Ishikawa (cell line): ENCODE measurements around the gene THBS2.

Experiments used
- CEBPB ChIP-seq: IDR thresholded peaks from 2 replicates; pipeline ENCODE4 v1.6.1; 2012
- CREB1 ChIP-seq: IDR thresholded peaks from 2 replicates; pipeline ENCODE4 v1.6.1; 2012; ENCODE audit warnings: low read depth
- EGR1 ChIP-seq: IDR thresholded peaks from 2 replicates; pipeline ENCODE4 v1.6.1; 2012
- EP300 ChIP-seq: IDR thresholded peaks from 2 replicates; pipeline ENCODE4 v1.6.1; 2012; ENCODE audit warnings: borderline replicate concordance
- FOXM1 ChIP-seq: IDR thresholded peaks from 2 replicates; pipeline ENCODE4 v1.6.1; 2012; ENCODE audit warnings: low read depth, borderline replicate concordance
- NFIC ChIP-seq: IDR thresholded peaks from 2 replicates; pipeline ENCODE4 v1.6.1; 2012
- RAD21 ChIP-seq: IDR thresholded peaks from 2 replicates; pipeline ENCODE4 v1.6.1; 2012; ENCODE audit warnings: low read depth
- REST ChIP-seq: IDR thresholded peaks from 2 replicates; pipeline ENCODE4 v1.6.1; 2012; ENCODE audit warnings: low read depth, mild to moderate bottlenecking
- TAF1 ChIP-seq: IDR thresholded peaks from 2 replicates; pipeline ENCODE4 v1.6.1; 2012; ENCODE audit warnings: low read depth, mild to moderate bottlenecking
- TCF12 ChIP-seq: IDR thresholded peaks from 2 replicates; pipeline ENCODE4 v1.6.1; 2012; ENCODE audit warnings: low read depth
- TEAD4 ChIP-seq: IDR thresholded peaks from 2 replicates; pipeline ENCODE4 v1.6.1; 2012
- USF1 ChIP-seq: IDR thresholded peaks from 2 replicates; pipeline ENCODE4 v1.6.1; 2012
- YY1 ChIP-seq: IDR thresholded peaks from 2 replicates; pipeline ENCODE4 v1.6.1; 2012; ENCODE audit warnings: low read depth
- ZBTB7A ChIP-seq: IDR thresholded peaks from 2 replicates; pipeline ENCODE4 v1.6.1; 2012; ENCODE audit warnings: low read depth
- TF ChIP-seq, protein P1 (sequence below): IDR thresholded peaks from 2 replicates; pipeline ENCODE4 v1.6.1; 2012

The THBS2 gene

GRCh38 chr6:169247991-169248390, 5.7 kb downstream of the THBS2 start:
- TF ChIP-seq, protein P1, sequence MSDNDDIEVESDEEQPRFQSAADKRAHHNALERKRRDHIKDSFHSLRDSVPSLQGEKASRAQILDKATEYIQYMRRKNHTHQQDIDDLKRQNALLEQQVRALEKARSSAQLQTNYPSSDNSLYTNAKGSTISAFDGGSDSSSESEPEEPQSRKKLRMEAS, result no peak

DNA sequence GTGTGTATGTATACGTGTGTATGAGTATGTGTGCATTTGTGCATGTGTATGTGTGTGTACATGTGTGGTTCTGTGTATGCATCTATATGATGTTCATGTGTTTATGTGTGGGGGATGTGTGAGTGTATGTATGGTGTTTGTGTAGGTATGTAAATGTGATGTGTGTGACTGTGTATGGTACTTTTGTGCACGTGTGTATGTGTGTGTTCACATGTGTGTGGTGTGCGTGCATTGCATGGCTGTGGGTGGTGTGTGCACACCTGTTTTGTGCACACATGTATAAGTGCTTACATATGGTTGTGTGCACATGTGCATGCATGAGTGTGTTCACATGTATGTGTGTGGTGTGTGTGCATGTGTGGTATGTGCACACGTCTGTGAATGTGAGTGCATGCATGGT, 6.2 kb downstream of the THBS2 start:
- TF ChIP-seq TCF12 (no peak), TAF1 (no peak), REST (no peak), CREB1 (no peak), USF1 (no peak), EP300 (no peak), YY1 (no peak), NFIC (no peak), CEBPB (no peak), EGR1 (no peak), ZBTB7A (no peak), RAD21 (no peak), FOXM1 (no peak), TEAD4 (no peak)
- TF ChIP-seq, protein P1, result no peak

- TF ChIP-seq EP300 (no peak), REST (no peak), TEAD4 (no peak), NFIC (no peak), TAF1 (no peak), EGR1 (no peak), TCF12 (no peak), ZBTB7A (no peak), CREB1 (no peak), USF1 (no peak), FOXM1 (no peak), CEBPB (no peak), RAD21 (no peak), YY1 (no peak)
- TF ChIP-seq, protein P1, result no peak
These were observed 7.2 kb downstream of the THBS2 start for GRCh38 chr6:169246445-169246844.

DNA sequence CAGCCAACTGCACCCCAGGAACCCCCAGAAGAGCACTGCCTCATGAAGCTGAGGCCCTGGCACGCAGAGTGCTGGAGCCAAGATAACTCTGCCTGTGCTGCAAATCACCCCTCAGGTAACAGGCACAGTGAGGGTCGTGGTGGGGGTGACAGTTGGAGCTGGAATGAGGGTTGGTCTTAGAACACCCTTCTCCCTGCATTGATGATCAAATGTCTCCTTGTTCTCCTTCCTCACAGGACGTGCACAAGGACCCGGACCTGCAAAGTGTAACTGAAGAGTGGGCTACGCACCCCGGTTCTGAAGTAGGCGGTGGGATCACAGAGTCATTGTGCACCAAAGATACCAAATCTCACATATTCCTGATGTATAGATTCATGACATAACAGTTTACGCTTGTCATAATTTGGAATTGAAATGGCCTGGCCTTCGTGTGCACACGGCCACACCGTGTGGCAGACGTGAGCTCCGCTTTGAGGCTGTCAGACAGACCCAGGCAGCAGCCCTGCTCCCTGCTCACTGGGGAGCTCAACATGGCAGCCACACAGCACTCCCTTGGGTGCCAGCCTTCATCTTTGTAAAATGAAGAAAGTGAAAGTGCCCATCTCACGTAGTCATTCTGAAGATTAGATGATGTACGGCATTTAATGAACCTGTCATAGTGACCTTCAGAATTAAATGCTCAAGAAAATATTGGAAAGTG, 8.8 kb downstream of the THBS2 start:
- TF ChIP-seq, protein P1, result no peak
- TF ChIP-seq TAF1, result no peak
- TF ChIP-seq CREB1, result no peak
- no peak for TF ChIP-seq USF1
- no peak for TF ChIP-seq YY1
- no peak for TF ChIP-seq REST
- no peak for TF ChIP-seq TEAD4
- no peak for TF ChIP-seq EP300
- no peak for TF ChIP-seq ZBTB7A
